ENCODE data around the gene FEM1B.
A peak's percentile ranks its signal among the peaks of the same experiment; 100 is the strongest.

Gene FEM1B

GRCh38 chr15:68261241-68261640 lies 16.3 kb upstream of the FEM1B start:
- DNase-seq = no peak

DNA sequence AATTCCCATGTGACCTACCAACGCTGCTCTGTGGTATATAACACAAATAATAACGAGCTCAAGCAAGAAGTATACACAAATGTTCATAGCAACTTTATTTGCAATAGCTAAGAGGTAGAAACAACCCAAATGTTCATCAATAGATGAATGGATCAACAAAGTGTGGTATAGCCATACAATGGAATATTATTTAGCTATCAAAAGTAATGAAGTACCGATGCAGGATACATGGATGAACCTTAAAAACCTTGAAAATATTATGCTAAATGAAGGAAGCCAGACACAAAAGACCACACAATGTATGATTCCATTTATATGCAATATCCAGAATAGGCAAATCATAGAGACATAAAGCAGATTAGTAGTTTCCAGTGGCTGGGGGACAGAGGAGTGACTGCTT lies 15.6 kb upstream of the FEM1B start:
- DNase-seq = no peak

DNA sequence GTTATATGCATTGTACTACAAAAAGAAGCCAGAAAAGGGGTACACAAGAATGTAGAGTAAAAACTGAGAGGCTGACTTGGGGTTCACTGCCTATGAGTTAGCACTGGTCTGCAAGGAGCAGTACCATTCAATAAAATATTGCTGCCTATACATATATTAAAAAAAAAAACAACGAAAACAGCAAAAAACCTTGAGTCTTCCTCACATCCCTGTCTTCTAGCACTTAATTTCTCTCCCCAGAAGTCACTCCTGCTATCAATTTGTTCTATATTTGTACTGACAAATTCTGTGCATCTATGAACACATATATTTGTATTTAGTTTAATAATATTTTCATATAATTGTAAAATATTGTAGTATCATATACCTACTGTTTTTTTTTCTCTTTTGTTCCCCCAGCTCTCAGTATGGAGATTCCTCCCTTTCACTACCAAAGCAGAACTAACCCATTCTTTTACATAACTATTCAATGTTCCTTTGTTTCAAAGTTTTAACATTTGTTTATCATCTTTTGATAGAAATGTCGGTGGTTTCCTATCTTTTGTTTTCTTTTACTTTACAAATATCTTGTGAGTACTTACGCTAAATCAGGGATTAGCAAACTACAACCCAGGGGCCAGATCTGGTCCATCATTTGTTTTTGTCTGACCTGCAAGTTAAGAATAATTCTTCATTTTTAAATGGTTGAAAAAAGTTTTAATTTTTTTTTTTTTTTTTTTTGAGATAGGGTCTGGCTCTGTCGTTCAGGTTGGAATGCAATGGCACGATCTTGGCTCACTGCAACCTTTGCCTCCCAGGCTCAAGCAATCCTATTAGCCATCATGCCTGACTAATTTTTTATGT lies 14.8 kb upstream of the FEM1B start:
- DNase-seq = no peak

- DNase-seq = no peak
These were observed 13.3 kb upstream of the FEM1B start for GRCh38 chr15:68264282-68264681.

GRCh38 chr15:68265081-68265480 lies 12.5 kb upstream of the FEM1B start:
- no peak for DNase-seq

- no peak for DNase-seq
These were observed 11.9 kb upstream of the FEM1B start for GRCh38 chr15:68265674-68266073.

- DNase-seq = no peak
These were observed 9.1 kb upstream of the FEM1B start for GRCh38 chr15:68268405-68268804.

- no peak for DNase-seq
These were observed 5.6 kb upstream of the FEM1B start for GRCh38 chr15:68271854-68272471.

- DNase-seq = no peak
These were observed 4.7 kb upstream of the FEM1B start for GRCh38 chr15:68272721-68273271.

DNA sequence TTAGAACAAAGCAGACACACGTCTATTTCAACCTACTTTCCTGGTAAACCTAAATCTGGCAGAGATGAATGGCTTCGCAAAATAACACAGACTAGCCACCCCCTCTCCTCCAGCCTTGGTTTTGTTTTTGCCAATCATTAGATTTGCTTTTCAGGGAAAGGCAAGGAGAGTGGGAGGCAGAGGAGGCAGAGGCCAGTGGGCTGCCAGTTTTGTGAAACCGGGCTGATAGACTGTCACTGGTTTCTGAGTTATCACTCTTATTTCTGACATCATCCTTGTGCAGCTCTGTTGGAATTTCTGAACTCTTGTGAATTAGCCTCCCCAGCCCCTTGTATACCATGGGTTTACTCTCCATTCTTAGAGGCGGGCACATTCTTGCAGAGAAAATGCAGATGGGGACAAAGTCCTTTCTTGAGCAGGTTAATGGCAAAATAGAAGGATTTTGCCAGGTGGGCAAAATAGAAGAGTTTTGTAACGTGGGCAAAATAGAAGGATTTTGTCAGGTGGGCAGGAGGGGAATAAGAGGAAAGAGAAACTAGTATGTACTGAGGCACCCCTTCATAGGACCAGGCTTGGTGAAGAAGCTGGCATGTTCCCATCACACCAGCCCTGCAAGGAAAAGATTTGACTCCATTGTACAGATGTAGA lies 3.2 kb upstream of the FEM1B start:
- DNase-seq = no peak

- DNase-seq = no peak
These were observed 2.3 kb upstream of the FEM1B start for GRCh38 chr15:68275165-68275746.

DNA sequence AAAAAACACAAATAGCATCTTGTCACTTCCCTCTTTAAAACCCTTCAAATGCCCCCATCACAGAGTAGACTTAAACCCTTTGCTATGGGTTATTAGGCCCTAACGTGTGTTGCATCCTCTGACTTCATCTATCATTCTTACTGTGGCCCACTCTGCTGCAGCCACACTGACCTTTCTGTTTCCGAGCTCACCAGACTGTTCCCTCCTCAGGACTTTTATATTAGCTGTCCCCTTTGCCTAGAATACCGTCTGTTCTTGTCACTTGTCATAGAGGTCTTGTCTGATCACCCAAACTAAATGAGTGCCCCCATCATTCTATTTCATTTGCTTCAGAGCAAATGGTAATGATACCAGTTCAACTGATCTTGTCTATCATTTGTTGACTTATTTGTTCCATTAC lies 877 bp upstream of the FEM1B start:
- DNase-seq = no peak

GRCh38 chr15:68277131-68277602 lies 378 bp upstream of the FEM1B start:
- DNase-seq = no peak

DNA sequence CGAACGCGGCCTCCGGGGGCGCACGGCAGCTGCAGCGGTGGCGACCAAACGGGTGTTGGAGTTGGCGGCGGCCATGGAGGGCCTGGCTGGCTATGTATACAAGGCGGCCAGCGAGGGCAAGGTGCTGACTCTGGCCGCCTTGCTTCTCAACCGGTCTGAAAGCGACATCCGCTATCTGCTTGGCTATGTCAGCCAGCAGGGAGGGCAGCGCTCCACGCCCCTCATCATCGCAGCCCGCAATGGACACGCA lies 725 bp downstream of the FEM1B start:
- DNase-seq = peak; percentile 77

GRCh38 chr15:68278595-68279405 lies 1.3 kb downstream of the FEM1B start:
- peak; percentile 16 for DNase-seq

DNA sequence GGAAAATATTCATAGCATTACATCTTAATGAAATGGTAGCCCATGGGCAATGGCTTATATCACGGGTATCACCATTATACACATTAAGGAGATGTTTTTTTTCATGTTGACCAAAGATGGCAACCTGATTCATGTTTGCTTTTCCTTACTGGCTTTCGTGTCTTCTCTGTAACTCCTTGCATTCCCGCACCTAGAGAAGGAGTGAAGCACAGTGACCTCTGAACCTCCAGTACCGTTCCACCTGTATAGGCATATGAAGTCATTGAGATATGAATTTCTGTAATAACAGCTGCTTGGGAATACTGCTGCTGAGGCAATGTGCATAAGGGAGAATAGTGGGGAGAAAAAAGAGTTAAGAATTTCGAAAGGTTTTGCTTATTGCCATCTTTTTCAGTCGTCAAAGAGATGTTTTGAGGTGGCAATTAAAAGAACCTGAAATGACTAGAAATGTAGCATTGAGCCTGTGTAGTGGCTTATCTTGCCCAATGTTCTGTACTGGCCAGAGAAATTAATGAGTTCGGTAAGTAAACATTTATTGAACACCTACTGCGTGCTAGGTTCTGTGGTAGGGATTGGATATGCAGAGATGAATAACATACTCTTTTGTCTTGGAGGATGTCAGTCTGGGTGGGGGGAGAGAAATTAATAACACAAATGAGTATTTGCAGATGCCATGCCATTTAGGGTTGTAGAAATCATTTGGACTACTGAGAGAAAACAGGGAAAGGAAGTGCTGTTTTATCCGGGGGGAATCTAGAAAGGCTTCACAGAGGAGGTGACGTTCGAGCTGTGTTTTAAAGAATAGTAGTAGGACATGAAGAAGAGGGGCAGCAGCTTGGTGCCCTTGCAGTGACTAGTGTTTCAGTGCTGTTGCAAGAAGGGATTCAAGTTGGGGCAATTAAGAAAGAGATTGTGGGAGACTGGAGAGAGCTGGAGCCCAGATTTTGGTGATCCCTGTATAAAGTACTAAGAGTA lies 2.5 kb downstream of the FEM1B start:
- DNase-seq = no peak

- no peak for DNase-seq
These were observed 3.5 kb downstream of the FEM1B start for GRCh38 chr15:68281008-68281407.

DNA sequence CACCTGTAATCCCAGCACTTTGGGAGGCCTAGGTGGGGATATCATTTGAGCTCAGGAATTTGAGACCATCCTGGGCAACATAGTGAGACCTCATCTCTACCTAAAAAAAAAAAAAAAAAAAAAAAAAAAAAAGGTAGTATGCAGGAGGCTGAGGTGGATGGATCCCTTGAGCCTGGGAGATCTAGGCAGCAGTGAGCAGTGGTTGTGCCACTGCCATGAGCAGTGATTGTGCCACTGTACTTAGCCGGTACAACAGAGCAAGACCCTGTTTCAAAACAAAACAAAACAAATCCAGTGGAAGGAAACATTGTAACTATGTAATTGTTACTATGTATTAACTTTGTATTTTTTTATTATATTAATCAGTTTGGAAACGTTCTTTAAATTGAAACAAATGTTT lies 5.9 kb downstream of the FEM1B start:
- no peak for DNase-seq

- no peak for DNase-seq
These were observed 7.2 kb downstream of the FEM1B start for GRCh38 chr15:68284616-68285258.

- DNase-seq = no peak
These were observed 7.9 kb downstream of the FEM1B start for GRCh38 chr15:68285259-68285980.
